M059J (cell line): ENCODE data around the gene KLHDC10. TPM values are rescaled to one million over a fixed set of nuclear protein-coding genes. Genes with fewer than 3 reads are reported as not detected.
"Not testable (repeated sequence)": the region's sequence is repeated elsewhere in the genome, so short reads cannot be mapped to it uniquely, and the experiment has no call there.

Source experiments
- DNase-seq: peaks from one replicate; pipeline ENCODE4 v3.0.0-alpha.2; 2012; ENCODE audit warnings: low read depth
- total RNA-seq: library from RNA; depleted of rRNA; stranded (reverse); fragments of >200 nt; shearing (Covaris generic); gene quantifications from 2 replicates; pipeline ENCODE4 v1.2.3, GENCODE V29; 2014; rRNA removed

The KLHDC10 gene, protein sequence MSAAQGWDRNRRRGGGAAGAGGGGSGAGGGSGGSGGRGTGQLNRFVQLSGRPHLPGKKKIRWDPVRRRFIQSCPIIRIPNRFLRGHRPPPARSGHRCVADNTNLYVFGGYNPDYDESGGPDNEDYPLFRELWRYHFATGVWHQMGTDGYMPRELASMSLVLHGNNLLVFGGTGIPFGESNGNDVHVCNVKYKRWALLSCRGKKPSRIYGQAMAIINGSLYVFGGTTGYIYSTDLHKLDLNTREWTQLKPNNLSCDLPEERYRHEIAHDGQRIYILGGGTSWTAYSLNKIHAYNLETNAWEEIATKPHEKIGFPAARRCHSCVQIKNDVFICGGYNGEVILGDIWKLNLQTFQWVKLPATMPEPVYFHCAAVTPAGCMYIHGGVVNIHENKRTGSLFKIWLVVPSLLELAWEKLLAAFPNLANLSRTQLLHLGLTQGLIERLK
- total RNA-seq = 17.6 and 36.6 TPM in 2 replicates

DNA sequence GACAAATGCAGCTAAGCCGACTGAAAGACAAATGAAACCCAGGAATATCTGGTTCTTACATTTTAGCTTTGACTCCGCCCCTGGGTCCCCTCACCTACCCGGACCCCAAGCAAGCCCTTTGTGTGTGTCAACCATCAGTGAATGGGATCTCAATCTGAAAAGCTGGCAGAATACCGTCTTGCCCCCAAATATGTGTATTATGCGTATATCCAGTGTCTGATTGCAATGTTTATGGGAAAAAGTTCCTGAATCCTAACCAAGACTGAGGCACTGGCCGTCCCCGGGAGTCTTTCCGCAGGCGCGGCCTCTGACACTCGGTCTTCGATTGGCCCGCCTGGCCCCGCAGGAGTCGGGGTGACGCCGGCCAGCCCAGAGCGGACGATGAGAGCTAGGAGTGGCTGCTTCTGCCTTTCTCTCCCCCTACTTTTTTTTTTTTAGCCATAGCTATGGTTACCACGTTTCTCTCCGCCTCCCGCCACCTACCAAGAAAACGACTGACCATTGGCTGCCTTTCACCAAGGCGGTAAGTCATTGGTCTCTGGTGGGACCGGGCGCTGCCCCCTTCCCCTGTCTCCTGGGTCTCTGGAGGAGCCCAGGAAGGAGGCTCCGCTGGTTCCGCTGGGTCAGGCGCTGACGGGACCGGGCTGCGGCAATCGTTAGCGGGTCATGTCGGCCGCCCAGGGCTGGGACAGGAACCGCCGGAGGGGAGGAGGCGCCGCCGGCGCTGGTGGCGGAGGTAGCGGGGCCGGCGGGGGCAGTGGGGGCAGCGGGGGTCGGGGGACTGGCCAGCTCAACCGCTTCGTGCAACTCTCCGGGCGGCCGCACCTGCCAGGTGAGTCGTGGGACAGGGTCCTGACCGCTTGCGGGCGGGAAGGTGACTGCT, at the start of gene KLHDC10:
Gene KLHDC10 (plus strand): TSS at position 557 of the 883 bp plus-strand sequence. CDS start 110 bp downstream, at position 667.
- DNase-seq = peak; percentile 99

DNA sequence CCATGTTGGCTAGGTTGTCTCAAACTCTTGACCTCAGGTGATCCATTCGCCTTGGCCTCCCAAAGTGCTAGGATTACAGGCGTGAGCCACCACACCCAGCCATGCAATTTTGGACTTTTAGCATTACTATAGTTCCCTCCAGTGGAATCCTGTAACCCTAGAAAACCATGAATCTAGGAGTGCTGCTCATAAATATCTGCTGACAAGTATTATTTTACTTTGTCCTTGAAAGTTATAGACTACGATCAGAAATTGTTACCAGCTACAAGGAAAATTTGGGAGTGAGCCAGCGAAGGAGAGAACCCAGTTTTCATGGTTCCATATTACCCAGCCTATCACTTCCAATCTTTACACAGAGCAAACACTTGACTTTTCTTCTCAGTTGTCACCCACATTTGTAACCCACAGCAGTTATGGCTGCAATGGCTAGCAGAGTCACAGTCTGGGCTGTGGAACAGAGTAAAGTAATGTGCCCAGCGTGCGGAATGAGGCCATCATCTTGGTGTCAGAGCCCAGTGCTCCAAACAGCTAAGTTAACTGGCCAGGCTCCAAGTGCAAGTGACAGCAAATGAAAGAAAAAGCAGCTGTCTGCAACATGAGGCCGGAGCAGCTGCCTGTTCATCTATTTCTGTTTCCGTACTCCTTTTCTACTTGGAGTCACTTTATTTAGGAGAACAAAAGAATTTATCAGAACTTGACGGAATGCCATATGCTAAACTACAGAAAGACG, 49.1 kb upstream of the KLHDC10 start:
- no peak for DNase-seq

DNA sequence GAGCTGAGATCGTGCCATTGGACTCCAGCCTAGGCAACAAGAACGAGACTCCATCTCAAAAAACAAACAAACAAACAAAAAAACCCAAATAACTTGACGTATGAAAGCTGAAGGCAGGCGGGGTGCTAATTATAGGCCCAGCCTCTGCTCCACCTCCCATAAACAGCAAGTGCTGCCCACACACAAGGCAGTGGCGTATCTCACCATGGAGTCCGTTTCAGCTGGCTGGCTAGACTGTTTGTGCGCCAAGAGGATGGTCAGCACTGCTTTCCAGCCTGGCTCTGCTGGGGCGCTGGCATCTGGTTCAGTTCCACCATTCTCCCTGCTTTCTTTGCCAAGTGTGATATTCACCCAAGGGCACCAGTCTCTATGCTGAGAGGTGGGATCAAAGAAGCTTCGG, 48.2 kb upstream of the KLHDC10 start:
- DNase-seq = no peak

GRCh38 chr7:130022623-130023175, 47.6 kb upstream of the KLHDC10 start:
- no peak for DNase-seq

- no peak for DNase-seq
These were observed 45.9 kb upstream of the KLHDC10 start for GRCh38 chr7:130024390-130024789.

- no peak for DNase-seq
These were observed 37.6 kb upstream of the KLHDC10 start for GRCh38 chr7:130032698-130033097.

GRCh38 chr7:130037703-130038102, 32.6 kb upstream of the KLHDC10 start:
- DNase-seq = peak; percentile 23

DNA sequence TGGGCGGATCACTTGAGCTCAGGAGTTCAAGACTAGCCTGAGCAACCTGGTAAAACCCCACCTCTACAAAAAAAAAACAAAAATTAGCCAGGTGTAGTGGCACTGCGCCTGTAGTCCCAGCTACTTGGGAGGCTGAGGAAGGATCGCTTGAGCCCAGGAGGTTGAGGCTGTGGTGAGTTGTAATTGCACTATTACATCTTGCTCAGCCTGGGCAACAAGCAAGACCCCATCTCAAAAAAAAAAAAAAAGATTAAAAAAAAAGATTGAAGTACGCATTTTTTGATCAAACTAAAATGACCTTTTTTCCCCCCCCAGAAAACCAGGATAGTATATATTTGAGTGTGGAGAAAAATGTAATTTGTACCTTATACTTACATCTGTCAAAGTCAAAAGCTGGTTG, 29.8 kb upstream of the KLHDC10 start:
- no peak for DNase-seq

- no peak for DNase-seq
These were observed 22.5 kb upstream of the KLHDC10 start for GRCh38 chr7:130047831-130048230.

- no peak for DNase-seq
These were observed 21.4 kb upstream of the KLHDC10 start for GRCh38 chr7:130048906-130049305.

- DNase-seq = not testable (repeated sequence)
These were observed 18.1 kb upstream of the KLHDC10 start for GRCh38 chr7:130052250-130052649.

- not testable (repeated sequence) for DNase-seq
These were observed 15.1 kb upstream of the KLHDC10 start for GRCh38 chr7:130055198-130055597.

DNA sequence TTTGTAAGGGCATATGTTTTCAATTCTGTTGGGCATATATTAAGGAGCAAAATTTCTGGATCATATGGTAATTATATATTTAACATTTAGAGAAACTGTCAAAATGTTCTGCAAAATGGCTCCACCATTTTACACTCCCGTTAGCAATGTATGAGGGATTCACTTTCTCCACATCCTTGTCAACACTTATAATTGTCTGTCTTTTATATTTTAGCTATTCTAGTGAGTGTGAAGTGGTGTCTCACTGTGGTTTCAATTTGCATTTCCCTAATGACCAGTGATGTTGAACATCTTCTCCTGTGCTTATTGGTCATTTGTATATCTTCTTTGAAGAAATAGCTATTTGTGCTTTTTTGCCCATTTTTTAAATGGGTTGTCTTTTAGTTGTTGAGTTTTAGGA, 8.1 kb upstream of the KLHDC10 start:
- DNase-seq = no peak

GRCh38 chr7:130063036-130063435, 7.3 kb upstream of the KLHDC10 start:
- peak; percentile 54 for DNase-seq

DNA sequence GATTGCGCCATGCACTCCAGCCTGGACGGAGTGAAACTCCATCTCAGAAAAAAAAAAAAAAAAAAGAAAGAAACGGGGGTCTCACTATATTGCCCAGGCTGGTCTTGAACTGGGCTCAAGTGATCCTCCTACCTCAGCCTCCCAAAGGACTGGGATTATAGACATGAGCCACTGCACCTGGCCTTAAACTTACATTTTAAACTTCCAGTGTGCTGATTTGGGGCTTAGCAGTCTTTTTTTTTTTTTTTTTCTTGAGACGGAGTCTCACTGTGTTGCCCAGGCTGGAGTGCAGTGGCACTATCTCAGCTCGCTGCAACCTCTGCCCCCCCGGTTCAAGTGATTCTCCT, 5.8 kb upstream of the KLHDC10 start:
- not testable (repeated sequence) for DNase-seq

GRCh38 chr7:130065500-130066152, 4.7 kb upstream of the KLHDC10 start:
- DNase-seq = peak; percentile 43

DNA sequence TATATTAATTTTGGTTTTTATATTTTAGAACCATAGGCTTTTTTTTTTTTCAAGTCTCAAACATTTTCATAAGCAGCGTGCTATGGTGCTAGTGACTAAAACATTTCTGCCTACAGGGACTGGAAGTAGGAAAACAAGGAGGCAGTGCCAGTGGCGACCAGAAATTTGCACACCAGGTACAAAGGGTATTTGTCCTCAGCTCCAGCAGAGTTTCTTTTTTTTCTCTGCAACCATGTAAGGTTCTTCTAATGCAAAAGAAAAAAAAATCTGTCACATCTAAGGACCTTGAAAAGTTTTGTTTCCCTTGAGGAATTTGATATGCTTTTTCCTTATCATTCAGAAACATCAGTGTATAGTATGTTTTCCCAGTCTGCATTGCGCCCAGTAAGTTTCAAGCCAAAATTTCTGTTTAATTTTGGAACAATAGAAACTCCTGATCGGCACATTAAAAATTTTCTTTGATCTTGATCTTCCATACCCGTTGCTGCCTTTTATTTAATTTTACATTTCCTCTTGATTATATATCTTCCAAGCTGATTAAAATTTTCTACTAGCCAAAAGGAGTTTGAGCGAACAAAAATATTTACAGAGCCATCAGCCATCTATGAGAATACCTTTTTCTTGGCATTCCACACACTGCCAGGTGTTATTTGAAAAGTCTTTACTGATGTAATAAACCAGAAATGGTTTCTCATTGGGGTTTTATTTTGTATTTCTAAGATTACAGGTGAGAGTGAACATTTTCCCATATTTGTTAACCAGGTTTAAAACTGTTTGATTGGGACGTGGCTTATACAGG, 956 bp upstream of the KLHDC10 start:
- no peak for DNase-seq

GRCh38 chr7:130070861-130071622, 708 bp downstream of the KLHDC10 start:
- DNase-seq = peak; percentile 47
